ENCODE data around the gene USH2A.

DNA sequence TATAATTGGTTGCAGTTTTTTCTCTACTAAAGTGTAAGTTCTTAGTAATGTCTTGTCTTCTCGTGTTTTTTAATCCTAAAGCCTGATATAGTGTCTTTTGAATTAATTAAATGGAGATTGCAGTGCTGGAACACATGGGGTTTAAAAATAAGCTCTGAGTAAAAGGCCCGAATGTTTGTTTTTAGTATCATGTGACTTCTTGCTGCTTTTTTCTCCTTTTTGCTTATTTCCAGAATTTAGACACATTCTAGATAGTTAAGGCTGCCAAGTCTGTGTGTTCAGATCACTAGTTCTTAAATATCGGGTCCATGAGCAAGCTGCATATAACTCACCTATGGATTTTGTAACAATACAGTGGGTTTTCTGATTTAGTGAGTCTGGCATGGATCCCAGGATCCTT is 828.6 kb downstream of the USH2A start:
- no peak for TF ChIP-seq EZH2 (optimal IDR thresholded peaks at IDR 0.05; ENCODE audit: low read depth, low read length)
- TF ChIP-seq, protein P1, sequence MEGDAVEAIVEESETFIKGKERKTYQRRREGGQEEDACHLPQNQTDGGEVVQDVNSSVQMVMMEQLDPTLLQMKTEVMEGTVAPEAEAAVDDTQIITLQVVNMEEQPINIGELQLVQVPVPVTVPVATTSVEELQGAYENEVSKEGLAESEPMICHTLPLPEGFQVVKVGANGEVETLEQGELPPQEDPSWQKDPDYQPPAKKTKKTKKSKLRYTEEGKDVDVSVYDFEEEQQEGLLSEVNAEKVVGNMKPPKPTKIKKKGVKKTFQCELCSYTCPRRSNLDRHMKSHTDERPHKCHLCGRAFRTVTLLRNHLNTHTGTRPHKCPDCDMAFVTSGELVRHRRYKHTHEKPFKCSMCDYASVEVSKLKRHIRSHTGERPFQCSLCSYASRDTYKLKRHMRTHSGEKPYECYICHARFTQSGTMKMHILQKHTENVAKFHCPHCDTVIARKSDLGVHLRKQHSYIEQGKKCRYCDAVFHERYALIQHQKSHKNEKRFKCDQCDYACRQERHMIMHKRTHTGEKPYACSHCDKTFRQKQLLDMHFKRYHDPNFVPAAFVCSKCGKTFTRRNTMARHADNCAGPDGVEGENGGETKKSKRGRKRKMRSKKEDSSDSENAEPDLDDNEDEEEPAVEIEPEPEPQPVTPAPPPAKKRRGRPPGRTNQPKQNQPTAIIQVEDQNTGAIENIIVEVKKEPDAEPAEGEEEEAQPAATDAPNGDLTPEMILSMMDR (IDR thresholded peaks at IDR 0.05; ENCODE audit: low read length): no peak
